GM08714 (cell line): ENCODE results near the gene ABTB1.

ENCODE experiments used
- H3K4me3 ChIP-seq: fragments of 200-500 bp; sonication (Bioruptor generic); 2 replicates; pipeline ENCODE4 v1.5.1; 2014; ENCODE audit warnings: mild to moderate bottlenecking, low read length, inconsistent platforms
- ZNF274 ChIP-seq: IDR thresholded peaks from 2 replicates; pipeline ENCODE4 v1.6.1; 2012; ENCODE audit warnings: mild to moderate bottlenecking, low read depth, low read length

ABTB1 gene

DNA sequence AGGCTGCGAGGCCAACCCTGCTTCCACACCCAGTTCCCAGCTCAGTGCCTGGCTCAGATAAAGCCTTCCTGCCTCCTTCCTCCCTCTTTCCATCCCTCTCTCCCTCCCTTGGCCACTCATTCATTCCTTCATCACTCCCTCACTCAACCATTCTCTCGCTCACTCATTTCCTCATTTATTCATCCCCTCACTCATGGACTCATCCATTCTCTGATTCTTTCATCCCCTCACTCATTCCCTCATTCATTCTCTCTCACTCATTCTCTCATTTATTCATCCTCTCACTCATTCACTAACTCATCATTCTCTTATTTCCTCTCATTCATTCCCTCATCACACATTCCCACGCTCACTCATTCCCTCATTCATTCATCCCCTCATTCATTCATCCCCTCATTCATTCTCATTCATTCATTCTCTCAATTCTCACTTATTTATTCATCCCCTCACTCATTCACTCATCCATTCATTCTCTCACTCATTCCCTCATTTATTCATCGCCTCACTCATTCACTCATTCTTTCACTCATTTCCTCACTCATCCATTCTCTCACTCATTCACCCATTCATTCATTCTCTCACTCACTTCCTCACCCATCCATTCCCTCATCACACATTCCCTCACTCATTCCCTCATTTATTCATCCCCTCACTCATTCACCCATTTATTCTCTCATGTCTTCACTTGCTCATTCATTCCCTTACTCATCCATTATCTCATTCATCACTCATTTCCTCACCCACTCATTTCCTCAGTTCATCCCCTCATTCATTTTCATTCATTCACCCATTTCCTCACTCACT is 13.2 kb downstream of the ABTB1 start:
- TF ChIP-seq ZNF274 = no peak
- no peak overlapping the region for H3K4me3 ChIP-seq

DNA sequence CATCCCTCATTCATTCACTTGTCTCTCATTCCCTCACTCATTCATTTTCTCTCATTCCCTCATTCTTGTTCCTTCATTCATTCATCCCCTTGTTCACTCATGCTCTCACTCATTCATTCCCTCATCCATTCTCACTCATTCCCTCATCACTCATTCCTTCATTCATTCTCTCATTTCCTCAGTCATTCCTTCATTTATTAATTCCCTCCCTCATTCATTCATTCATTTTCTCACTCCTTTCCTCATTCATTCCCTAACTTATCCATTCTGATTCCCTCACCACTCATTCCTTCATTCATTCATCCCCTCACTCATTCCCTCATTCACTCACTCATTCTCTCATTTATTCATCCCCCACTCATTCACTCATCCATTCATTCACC is 13.8 kb downstream of the ABTB1 start:
- H3K4me3 ChIP-seq = no peak overlapping the region
- no peak for TF ChIP-seq ZNF274

DNA sequence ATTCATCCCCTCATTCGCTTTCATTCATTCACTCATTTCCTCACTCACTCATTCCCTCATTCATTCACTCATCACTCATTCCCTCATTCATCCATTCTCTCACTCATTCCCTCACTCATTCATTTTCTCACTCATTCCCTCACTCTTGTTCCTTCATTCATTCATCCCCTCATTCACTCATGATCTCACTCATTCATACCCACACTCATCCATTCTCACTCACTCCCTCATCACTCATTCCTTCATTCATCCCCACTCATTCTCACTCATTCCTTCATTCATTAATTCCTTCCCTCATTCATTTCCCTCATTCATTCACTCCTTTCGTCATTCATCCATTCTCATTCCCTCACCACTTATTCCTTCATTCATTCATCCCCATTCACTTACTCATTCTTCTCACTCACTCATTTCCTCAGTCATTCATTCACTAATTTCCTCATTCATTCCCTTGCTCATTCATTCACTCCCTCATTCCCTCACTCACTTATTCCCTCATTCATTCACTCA is 14.5 kb downstream of the ABTB1 start:
- no peak overlapping the region for H3K4me3 ChIP-seq
- TF ChIP-seq ZNF274 = no peak

DNA sequence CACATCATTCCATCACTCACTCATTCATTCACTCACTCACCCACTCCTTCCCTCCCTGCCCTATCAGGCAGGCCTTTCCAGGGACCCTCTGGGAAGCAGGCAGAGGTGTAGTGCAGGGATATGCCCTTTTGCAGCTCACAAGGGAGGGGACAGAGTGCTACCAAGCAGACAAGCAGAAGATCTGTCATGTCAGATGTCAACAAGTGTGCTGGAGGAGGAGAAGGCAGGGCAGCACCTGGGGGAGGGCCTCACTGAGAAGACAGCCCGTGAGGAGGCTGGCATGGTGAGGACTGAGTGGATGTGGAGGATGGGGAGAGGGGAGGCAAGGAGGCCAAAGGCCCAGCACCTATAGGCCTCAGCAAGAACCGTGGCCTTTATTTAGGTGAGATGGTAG is 15.3 kb downstream of the ABTB1 start:
- TF ChIP-seq ZNF274 = no peak

DNA sequence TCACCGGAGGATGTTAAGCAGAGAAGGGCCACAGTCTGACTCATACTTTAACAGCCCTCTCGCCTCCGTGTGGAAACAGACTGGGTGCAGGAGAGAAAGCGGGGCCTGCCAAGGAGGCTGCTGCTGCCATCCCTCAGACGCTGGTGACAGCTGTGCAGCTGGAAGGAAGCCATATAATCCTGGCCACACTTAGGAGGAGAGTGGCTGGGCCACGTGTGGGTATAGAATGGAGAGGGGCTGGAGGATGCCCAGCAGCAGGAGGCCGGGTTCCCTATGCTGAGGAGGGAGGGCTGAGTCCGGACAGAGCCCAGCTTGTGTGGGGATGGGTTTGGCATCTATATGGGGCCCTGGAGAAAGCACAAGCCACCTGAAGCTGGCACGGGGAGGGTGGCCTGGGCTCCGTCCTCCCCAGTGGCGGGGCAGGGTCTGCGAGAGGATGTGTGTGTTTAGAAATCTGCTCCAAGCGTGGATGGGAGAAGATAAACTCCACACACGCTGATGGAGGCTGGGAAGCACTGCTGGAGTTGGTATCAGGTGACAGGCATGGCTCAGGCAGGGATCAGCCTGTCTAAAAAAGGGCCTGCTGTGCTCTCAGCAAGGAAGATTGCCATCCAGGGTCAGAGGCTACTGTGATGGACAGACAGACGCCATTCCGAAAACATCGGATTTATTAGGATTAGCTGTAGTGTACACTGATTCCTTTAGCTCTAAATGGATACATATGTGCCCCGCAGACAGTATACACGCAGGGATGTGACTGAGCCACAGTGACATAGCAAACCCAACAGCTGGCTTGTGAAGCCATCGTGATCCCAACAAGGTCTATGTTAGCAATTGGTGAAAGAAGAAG is 15.9 kb downstream of the ABTB1 start:
- no peak overlapping the region for H3K4me3 ChIP-seq
- TF ChIP-seq ZNF274 = no peak

More for the DNA sequence above, 15.3 kb downstream of the ABTB1 start:
- no peak overlapping the region for H3K4me3 ChIP-seq

DNA sequence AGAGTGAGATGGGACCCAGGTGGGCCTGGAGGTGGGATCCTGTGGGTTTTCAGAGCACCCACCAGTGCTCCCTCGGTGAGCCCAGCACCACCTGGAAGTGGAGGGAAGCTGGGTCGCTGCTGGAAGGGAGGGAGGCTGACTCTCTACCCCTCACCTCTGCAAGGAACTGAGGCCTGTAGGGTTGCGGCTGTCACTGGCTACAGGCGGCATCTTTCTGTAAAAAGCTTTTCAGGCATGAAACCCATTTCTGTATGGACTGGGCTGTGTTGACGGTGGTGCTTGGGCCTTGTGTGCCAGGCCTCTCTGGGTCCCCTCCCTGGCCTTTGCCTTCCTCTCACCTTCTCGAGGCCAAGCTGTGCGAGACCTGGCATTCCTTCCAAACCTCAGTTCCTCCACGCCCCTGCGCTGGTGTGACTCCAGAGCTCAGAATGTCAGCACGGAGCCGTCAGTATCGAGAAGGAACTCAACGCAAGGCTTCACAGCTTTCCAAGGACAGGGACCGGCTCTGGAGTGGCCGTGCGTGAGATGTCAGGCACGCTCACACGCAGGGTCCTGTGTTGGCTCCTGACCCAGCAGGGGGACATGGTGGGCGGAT is 16.6 kb downstream of the ABTB1 start:
- no peak overlapping the region for H3K4me3 ChIP-seq
- no peak for TF ChIP-seq ZNF274

DNA sequence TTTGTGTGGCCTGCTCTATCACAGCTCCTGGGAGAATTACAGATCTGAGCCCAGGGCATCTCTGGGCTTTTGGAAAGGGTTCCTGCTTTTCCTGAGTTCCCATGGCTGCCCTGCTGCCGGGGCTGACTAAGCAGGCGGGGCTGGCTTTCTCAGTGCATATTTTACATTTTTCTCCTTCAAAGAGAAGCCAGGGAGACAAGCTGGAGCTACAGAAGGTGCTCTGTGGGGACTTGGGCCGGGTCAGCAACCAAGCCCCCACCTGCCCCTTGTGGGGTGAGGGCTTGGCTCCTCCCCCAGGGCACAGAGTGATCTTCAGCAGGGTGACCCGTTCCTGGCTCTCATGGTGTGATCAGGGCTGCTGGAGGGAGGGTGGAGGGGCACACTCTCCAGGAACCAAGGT is 17.4 kb downstream of the ABTB1 start:
- TF ChIP-seq ZNF274 = no peak
- no peak overlapping the region for H3K4me3 ChIP-seq

DNA sequence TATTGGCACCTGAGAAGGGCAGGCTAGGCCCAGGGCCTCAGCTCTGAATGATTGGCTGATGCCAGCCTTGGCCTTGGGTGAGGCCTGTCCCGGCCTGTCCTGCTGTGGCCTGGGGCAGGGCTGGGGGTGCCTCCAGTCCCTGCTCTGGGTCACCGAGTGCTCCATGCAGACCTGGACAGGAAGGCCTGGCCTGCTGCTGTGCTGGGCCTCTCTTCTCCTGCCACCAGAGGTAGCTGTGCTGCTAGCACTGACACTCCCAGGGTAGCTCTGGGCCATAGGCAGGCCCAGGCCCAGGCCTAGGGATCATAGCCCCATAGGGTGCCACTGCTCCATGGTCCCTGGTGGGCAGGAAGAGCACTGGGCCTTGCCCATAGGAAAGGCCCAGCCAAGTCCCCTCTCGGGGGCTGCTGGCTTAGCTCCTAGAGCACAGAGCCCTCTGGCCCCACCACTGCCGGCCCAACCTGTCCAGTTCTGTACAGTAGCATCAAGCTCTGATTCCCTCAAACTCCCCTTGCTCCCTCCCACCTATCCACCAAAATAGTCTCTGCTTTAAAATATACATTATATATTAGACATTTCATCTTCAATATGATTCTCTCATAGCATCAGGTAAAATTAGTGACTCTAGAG is 18.2 kb downstream of the ABTB1 start:
- no peak overlapping the region for H3K4me3 ChIP-seq
- TF ChIP-seq ZNF274 = no peak

DNA sequence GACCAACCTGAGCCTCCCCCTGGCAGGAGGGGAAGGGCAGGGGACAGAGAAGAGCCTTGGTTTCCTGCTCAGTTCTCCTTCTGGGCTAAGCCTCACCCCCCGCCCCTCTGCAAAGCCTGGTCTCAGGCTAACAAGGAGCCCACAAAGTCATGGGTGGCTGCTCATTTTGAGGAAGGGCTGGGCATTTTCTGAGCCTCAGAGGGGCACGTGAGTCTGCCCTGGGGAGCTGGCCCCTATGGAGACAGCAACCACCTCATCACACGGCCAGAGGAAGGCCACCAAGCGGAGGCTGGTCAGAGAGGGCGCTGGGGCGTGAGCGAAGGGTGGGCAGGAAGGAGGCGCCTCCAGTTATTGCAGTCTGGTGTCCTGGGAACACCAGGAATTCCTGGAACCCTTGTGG is 18.7 kb downstream of the ABTB1 start:
- TF ChIP-seq ZNF274 = no peak
- H3K4me3 ChIP-seq = no peak overlapping the region

DNA sequence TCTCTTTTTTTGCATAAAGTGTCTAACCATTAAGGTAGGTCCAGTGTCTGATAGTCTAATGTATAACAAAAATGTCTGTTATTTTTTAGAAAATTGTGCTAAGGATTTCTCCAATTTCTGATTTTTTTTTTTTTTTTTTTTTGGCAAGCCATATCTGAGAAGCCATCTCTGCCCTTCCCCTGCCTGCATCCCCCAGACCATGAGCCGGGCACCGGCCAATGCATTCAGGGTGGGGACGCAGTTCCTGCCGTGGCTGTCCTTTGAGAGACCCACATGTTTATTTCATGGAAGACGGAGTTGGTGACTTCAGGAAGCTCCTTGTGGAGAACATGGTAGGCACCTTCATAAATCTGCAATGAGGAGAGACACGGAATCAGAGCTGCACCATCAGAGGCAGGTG is 19.2 kb downstream of the ABTB1 start:
- H3K4me3 ChIP-seq = no peak overlapping the region
- TF ChIP-seq ZNF274 = no peak

DNA sequence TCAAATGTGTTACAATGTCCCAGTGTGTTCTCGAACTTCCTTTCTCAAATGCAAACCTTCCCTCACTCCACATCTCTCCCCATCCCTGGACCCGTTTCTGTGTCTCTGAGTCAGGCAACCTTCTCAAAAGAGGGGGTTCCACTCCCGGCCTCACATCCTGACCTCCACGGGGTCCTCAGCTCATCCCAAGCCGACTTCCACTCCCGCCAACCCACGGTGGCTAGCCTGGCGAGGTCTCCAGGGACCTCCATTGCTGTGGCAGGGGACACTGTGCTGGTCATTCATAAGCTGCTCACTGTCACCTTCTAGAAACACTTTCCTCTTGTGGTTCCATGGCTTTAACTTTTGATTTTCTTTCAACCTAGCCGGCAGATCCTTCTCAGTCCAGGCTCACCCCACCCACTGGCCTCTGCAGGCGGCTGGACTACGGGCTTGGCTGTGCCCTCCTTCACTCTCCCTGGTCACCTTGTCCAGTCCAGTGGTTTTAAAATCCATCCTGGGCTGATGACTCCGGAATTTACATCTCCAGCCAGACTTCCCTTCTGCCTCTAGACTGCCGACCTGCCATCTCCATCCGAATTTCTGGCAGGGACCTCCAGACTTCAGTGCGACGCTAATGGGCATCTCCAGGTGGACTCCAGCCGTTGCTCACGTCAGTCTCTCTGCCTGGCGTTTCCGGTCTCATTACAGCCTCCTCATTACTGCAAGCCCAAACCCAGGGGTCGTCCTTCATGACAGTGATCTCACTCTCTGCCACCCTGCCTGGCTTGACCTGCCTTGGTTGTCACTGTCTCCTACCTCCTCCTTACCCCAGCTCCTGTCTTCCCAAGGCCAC is 20.0 kb downstream of the ABTB1 start:
- no peak overlapping the region for H3K4me3 ChIP-seq
- no peak for TF ChIP-seq ZNF274

DNA sequence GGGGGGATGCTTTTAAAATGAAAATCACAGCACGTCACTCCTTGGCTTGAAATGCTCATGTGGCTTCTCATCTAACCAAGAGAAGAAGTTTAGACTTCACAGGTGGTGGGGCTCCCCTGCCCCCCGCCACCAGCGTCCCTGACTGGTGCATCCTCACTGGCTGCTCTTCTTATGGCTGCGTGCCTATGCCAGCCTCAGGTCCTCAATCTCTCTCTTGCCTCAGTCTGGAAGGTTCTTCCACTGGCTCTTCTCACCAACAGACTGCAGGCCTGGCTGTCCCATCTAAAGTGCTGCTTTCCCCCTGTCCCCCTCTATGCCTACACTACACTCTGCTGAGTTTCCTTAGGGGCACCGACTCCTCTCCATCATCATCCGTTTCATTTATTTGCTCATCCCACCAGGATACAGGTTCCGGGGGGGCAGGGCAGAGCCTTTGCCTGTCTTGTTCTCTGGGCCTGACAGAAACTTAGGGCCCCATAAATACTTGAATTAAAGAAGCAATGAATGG is 20.6 kb downstream of the ABTB1 start:
- TF ChIP-seq ZNF274 = no peak
- no peak overlapping the region for H3K4me3 ChIP-seq
